Lower leg skin (tissue), 4 donors: ENCODE measurements around the gene DENND1A. TPM values are rescaled to one million over a fixed set of nuclear protein-coding genes. Genes with fewer than 3 reads are reported as not detected.

Experiments
- DNase-seq, 2 donors: peaks; one replicate each; pipeline ENCODE4 v3.0.0-alpha.2; 2019; ENCODE audit warnings: low spot score in 2 of 2
- H3K4me3 ChIP-seq: fragments of 200-600 bp; sonication (generic); 2 replicates; pipeline ENCODE4 v1.5.1; 2017; ENCODE audit warnings: mild to moderate bottlenecking, low read depth; ENCODE audit not compliant: poor library complexity, severe bottlenecking
- CTCF ChIP-seq, 3 donors: fragments of 450-650 bp; IDR thresholded peaks; one replicate each; pipeline ENCODE4 v1.5.1; 2016; ENCODE audit warnings: antibody characterized with exemption in 3 of 3, mild to moderate bottlenecking in 3 of 3, moderate library complexity in 2 of 3
- POLR2A ChIP-seq, 2 donors: fragments of 450-650 bp; IDR thresholded peaks; one replicate each; pipeline ENCODE4 v1.6.1; 2016 to 2017; ENCODE audit warnings: antibody characterized with exemption in 2 of 2, mild to moderate bottlenecking in 1 of 2, moderate library complexity in 1 of 2
- WGBS, 2 donors: methylation state at CpG; one replicate each; pipeline ENCODE4 v1.1.5; 2018; 5-methylcytosine and 5-hydroxymethylcytosine counted together
- intact Hi-C: fragments of 100-400 bp; cut with DNase I; formaldehyde crosslinking; loops from one replicate; pipeline ENCODE4 v1.15.0; 2023; ENCODE audit warnings: low total_unique reads
- total RNA-seq, 4 donors: library from RNA; depleted of rRNA; stranded (reverse); fragments of >200 nt; gene quantifications; one replicate each; pipeline ENCODE4 v1.1.0, GENCODE V29; 2016

The DENND1A gene
- total RNA-seq, 4 donors from 2014 or later = 6.5 to 16.3 (median 12.3) TPM

DNA sequence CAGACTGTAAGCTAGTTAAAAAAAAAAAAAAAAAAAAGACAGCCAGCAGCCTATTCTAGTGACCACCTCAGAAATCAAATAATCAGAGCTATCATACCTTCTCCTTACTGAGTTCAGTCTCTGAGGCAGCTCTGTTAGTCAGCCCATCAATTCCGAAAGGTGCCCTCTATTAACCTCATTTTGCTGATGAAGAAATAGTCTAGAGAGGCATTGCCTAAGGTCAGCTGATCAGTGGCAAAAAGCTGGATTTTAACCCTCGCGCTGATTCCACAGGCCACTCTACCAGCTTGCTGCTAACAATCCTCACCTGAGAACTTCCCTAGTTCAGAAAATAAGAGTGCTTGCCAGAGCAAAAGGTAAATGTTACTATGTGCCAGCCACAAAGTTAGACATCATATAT, 172.0 kb downstream of the DENND1A start:
- WGBS, 2 donors = 95 to 97% methylated on average over 3 of the region's 3 CpGs
- no peak overlapping the region for H3K4me3 ChIP-seq
- intact Hi-C loops = no loop called here
- TF ChIP-seq POLR2A (IDR thresholded peaks at IDR 0.05) (no peak), CTCF (IDR thresholded peaks at IDR 0.05) (no peak)
- DNase-seq = no peak

DNA sequence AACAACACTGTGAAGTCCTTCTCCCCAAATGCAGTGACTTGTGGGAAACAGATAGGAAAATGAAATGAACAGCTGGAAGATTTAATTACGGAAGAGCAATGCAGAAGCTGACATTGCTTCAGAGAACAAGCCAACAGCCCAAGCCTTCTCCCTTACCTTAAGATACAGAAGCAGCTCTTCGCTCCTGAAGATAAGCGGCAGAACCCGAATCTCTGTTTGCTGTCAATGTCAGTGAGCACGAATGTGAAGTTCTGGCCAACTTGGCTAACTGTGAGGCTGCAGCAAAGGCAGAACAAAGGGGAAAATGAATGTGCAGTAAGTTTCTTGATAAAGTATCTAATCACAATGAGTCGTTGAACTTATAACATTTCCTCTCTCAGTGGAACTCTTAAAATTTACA, 172.4 kb downstream of the DENND1A start:
- TF ChIP-seq POLR2A (IDR thresholded peaks at IDR 0.05) (no peak), CTCF (IDR thresholded peaks at IDR 0.05) (no peak)
- intact Hi-C loops = no loop called here
- no peak for DNase-seq
- 88 to 90% methylated on average over 6 of the region's 6 CpGs for WGBS, 2 donors
- no peak overlapping the region for H3K4me3 ChIP-seq

GRCh38 chr9:123756484-123757106, 173.3 kb downstream of the DENND1A start:
- H3K4me3 ChIP-seq = no peak overlapping the region
- TF ChIP-seq POLR2A (IDR thresholded peaks at IDR 0.05) (no peak), CTCF (IDR thresholded peaks at IDR 0.05) (no peak)
- intact Hi-C loops = no loop called here
- no peak for DNase-seq
- WGBS, 2 donors = 90 to 98% methylated on average over 4 of the region's 4 CpGs

DNA sequence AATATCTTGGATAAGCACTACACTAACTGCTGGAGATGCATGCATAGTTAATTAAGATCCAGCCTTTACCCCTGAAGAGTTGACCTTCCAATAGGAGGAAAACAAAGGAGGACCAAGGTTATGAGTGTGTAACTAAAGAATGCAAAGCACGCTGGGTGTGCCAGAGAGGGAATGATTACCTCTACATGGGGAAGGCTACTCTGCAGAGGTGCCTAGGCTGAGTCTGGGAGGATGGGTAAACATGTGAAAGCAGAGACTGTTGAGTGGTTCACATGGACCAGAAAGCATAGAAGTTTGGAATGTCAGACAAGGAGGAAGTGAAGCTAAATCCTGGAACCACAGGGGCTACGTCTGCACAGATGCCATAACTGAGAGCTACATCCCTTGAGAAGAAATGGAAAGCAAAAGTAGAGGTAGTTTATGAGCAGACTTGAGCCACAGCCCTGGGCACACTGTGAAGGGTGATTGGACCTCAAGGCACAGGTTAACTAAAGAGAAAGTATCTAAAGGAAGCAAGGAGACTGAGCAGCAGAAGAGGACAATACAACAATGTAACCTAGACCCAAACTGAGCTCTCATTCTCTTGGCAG, 176.2 kb downstream of the DENND1A start:
- TF ChIP-seq CTCF (IDR thresholded peaks at IDR 0.05) (no peak), POLR2A (IDR thresholded peaks at IDR 0.05) (no peak)
- intact Hi-C loops = no loop called here
- WGBS, 2 donors = 98 to 100% methylated on average over 2 of the region's 2 CpGs
- no peak overlapping the region for H3K4me3 ChIP-seq
- DNase-seq = no peak

GRCh38 chr9:123753016-123753415, 176.9 kb downstream of the DENND1A start:
- intact Hi-C loops = no loop called here
- WGBS, 2 donors = 34 to 52% methylated on average over 1 of the region's 1 CpG
- H3K4me3 ChIP-seq = no peak overlapping the region
- DNase-seq = no peak
- TF ChIP-seq POLR2A (IDR thresholded peaks at IDR 0.05) = no peak
- TF ChIP-seq CTCF (IDR thresholded peaks at IDR 0.05) = no peak
